Thyroid gland (tissue), 4 donors: ENCODE data around the gene IL4R.

Experiments
- POLR2A ChIP-seq, 2 donors: fragments of 450-650 bp; IDR thresholded peaks; one replicate each; pipeline ENCODE4 v1.6.1; 2017; ENCODE audit warnings: antibody characterized with exemption in 2 of 2, mild to moderate bottlenecking in 2 of 2, moderate library complexity in 1 of 2
- TF ChIP-seq, protein P1 (sequence below), 6 experiments: fragments of 200-600 bp in 3 of 6; fragments of 450-650 bp in 3 of 6; sonication (generic) in 3 of 6; IDR thresholded peaks; one replicate each; pipeline ENCODE4 v1.5.1; 2016 to 2019; ENCODE audit warnings: antibody characterized with exemption in 6 of 6, mild to moderate bottlenecking in 2 of 6, inconsistent platforms in 1 of 6, moderate library complexity in 1 of 6

DNA sequence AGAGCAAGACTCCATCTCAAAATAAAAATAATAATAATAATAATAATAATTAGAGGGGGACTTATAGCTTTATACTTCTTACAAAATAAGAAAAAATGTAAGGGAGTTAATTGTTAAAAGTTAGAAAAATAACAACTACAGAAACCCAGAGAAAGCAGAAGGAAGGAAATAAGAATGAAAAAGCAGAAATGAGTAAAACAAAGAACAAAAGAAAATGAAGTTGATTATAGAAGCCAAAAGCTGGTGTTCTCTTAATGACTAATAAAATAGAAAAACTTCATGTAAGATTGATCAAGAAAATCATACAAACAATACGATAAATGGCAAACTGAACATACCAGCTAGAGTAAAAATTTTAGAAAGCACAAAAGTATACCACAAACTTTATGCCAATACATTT, 38.4 kb upstream of the IL4R start:
- TF ChIP-seq, protein P1, sequence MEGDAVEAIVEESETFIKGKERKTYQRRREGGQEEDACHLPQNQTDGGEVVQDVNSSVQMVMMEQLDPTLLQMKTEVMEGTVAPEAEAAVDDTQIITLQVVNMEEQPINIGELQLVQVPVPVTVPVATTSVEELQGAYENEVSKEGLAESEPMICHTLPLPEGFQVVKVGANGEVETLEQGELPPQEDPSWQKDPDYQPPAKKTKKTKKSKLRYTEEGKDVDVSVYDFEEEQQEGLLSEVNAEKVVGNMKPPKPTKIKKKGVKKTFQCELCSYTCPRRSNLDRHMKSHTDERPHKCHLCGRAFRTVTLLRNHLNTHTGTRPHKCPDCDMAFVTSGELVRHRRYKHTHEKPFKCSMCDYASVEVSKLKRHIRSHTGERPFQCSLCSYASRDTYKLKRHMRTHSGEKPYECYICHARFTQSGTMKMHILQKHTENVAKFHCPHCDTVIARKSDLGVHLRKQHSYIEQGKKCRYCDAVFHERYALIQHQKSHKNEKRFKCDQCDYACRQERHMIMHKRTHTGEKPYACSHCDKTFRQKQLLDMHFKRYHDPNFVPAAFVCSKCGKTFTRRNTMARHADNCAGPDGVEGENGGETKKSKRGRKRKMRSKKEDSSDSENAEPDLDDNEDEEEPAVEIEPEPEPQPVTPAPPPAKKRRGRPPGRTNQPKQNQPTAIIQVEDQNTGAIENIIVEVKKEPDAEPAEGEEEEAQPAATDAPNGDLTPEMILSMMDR (IDR thresholded peaks at IDR 0.05) = no peak
- no peak for TF ChIP-seq POLR2A (IDR thresholded peaks at IDR 0.05)
